DMS79 (cell line): Measurements from ENCODE around the gene RHO.
"Not testable (repeated sequence)": the region's sequence is repeated elsewhere in the genome, so short reads cannot be mapped to it uniquely, and the experiment has no call there.

Experiments used
- DNase-seq: peaks from one replicate; lab custom pipeline; 2025; lab: John Stamatoyannopoulos, UW

RHO gene

DNA sequence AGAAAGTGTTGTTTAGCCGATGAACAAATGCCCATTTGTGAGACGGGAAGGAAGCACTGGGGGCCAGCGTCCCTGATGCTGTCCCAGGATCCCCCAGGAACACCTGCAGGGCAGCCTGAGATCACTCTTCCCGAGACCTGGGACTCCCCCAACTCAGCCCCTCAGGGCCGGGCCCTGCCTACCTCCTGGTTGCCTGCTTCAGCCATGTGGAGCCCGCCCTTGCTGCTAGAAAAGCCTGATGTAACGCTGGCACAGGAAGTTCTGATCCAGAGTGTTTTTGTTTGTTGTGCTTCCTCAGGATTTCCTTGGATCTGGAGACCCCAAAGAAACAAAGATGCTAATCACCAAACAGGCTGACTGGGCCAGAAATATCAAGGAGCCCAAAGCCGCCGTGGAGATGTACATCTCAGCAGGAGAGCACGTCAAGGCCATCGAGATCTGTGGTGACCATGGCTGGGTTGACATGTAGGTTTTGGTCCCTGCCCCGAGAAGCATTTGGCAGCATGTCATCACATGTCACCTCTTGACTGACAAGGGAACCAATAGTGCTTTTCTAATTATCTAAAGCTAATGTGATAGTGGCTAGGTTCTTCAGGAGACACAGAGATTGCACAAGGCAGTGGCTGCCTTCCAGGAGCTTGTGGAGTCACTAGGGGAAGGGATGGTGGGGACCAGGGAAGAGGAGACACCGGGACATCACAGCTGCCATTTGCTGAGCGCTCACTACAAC is 28.7 kb upstream of the RHO start:
- not testable (repeated sequence) for DNase-seq

DNA sequence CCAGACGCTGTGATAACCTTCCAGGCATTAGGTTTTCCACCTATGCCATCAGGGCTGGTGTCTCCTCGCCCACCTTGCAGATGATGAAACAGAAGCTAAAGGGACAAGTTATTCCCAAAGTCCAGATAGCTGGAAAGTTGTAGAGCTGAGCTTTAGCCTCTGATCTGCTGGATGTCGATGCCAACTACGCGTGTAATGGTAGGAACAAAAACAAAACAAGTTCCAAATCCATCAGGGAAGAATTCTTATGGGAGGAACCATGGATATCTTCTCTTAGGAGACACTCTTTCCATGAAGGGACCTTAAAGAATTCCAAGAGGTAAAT is 28.1 kb upstream of the RHO start:
- no peak for DNase-seq

DNA sequence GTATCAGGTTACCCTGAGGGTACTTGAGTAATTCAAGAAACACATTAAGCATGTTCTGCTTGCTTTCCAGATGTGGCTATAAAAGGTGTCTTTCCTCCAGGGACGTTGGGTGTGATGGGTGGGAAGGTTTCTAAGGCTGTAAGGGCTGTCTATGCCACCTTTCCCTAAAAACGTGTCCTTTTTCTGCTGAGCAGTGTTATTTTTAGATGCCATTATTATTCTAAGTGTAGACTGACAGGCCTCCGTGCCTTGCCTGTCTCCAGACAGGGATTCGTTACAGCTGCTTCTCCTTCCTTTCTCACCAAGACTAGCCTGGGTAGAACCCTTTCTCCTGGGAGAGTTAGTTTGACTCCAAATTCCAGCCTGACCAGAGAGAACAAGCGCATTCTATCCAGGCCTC is 26.8 kb upstream of the RHO start:
- DNase-seq, result peak; percentile 11

DNA sequence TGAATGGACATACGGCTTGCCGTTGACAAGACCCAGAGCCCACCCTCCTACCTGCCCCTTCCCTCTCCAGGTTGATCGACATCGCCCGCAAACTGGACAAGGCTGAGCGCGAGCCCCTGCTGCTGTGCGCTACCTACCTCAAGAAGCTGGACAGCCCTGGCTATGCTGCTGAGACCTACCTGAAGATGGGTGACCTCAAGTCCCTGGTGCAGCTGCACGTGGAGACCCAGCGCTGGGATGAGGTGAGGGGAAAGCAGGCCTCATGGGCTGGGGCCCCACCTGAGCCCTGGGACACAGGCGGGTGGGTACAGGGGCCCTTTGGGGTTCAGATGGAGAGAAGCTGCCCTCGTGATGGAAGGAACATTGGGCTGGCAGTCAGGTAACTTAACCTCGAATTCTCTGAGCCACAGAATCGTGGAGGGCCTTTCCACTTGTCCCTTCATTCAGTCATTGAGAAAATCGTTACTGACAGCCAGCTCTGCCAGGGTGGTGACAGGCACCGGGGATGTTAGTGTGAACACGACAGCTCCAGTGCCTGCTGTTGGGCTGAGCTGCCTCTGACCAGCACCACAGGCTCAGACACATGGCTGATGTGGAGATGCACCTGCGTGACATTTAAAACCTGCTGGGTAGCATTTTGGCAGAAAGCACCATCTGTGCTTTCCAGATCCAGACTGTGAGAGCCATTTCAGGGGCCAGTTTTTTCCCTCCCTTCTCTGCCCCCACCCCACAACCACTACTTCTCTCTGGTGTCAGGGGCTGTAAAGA is 25.6 kb upstream of the RHO start:
- peak; percentile 71 for DNase-seq

DNA sequence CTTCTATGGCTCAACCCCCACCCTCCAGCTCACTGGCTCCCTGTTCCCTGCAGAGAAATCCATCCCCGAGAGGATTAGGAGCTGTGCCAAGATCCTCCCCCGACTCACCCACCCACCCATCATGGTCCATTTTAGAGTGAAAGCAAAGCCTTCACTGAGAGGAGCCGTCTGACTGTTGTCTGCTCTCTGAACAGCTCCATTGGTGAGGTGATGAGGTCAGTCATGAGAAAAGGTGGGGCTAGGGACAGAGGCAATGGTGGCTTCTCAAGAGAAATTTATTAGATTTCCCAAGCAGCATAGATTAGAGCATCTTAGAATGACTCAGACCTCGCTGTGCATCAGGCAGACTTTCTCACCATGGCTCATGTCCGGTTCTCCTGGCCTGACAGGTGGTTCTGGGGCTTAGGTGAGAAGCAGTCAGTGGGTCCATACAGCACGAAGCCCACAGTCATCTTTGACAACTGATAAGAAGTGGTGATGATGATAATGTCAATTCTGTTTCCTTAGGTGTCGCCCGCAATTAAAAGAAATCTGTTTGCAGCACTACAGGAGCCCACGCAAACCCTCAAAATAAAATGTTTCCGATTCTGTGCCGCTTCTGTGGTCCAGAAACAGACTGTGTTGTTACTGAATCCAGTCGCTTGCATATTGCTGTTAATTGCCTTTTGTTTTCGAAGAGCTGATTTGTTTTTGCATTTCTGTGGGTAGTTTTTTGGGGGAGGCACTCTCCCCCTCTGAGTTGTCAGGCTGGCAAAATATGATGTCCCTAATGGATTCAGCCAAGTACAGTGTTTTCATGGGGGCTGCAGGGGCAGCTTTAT is 24.8 kb upstream of the RHO start:
- DNase-seq, result peak; percentile 66

DNA sequence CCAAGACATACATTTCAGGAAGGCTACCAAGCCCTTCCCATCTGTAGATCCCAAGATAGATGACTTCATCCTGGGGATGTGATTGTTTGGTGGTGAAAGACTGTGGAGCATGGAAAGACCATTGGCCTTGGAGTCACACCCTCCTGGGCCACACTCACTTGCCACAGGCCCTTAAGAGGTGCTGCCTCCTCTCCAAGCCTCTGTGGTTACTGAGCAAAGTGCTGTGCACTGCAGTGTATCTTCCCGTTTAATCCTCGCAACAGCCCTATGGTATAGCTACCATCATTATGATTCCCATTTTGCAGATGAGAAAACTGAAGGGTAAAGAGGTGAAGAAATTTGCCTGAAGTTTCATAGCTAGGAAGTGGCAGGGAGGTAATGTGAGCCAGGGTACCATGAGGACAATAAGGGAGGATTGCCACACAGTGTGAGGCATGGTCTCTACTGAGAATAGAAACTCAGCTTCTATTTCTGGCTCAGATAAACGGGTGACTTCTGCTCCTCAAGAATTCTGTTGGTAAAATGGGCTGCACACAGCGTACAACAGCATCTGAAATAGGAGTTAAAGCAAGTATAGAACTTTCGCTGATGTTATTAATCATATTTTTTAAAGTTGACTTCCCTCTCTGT is 23.9 kb upstream of the RHO start:
- peak; percentile 12 for DNase-seq

DNA sequence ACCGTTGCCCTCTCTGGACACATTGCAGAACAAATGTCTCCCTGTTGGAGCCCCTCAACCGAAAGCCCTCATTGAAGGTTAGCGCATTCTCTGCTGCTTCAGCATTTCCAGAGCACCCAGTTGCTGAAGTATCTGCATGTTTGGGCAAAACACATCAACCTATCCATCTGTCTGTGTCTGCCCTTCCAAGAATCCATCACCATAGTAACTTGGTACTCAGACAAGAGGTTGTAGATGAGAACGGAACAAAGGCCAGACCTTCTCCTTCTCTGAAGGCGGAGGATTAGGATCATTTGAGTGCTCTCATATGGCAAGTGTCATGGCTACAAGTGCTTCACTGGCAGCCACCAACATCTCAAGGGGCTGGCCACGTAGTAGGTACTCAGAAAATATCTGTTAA is 23.1 kb upstream of the RHO start:
- peak; percentile 97 for DNase-seq

DNA sequence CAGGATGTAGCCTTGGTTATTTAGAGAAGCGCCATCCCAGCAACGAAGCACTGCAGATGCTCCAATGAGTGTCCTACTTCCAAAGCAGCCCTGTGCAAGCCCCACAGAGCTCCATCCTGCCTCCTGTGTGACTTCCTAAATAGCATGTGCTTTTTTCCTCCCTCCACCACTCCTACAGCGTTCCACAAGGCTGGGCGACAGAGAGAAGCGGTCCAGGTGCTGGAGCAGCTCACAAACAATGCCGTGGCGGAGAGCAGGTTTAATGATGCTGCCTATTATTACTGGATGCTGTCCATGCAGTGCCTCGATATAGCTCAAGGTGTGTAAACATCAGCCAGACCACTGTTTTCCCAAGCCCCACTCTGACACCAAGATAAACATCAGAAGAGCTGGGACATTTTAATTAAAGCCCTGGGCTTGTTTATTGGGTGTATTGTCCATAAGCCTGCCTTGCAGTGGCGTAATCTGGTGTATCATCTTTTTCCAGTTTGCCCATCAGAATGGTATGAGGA is 22.2 kb upstream of the RHO start:
- DNase-seq, result peak; percentile 75

DNA sequence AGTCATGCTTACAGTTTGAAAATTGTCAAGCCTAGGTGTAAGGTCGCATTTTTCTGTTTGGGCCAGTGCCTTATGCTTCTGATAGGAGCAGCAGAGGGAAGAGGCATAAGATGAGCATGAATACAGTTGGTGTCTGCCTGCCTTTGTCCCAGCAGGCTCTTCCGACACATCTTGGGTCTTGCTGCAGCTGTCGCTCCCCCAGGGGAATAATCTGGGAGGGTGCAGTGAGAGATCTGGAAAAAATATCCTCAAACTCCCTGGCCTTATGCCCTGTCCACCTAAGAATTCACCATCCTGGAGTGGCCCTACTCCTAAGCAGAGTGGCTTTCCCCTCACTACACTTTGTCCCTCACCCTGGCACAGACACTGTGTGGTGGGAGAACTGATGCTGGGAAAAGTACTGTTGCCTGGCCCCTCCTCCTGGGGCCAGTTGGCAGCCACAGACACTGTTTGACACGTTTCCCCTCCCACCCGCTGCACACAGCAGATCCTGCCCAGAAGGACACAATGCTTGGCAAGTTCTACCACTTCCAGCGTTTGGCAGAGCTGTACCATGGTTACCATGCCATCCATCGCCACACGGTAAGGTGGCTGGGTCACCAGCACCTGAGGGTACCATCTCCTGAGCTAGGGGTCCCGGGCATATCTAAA is 21.1 kb upstream of the RHO start:
- DNase-seq, result peak; percentile 11

DNA sequence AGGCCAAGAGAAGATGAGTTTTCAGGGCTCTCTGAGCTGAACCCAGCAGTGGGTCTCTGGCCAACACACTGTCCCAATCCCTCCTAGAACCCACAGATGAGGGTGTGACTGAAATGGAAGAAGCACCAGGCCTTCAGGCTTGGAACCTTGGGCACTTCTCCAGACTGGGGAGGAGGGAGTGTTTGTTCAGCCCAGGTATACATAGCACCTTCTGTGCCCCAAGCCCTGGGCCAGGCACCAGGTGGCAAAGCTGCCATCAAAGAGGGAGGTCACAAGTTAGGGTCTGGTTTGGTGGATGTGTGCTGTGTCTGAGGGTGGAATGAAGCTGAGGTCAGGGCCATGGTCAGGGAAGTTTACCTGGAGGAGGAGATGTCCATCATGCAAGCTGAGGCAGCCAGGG is 15.8 kb upstream of the RHO start:
- DNase-seq, result no peak

DNA sequence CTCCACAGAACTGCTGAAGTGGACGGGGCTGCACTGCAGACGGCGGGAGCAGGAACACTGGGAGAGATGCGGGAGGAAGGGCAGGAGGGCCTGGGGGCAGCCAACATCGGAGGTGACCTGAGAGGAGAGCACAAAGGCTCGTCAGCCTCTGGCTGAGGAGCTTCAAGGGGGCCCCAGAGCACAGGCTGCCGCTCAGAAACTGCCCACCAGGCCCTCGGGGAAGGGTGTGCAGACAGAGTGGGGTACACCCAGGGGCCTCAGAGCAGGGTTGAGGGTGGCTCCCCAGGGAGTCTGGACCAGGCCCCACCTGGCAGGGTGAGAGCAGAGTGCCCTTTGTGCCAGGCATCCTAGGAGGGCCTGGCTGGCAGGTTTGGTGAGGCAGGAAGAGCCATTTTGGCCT is 14.7 kb upstream of the RHO start:
- no peak for DNase-seq

DNA sequence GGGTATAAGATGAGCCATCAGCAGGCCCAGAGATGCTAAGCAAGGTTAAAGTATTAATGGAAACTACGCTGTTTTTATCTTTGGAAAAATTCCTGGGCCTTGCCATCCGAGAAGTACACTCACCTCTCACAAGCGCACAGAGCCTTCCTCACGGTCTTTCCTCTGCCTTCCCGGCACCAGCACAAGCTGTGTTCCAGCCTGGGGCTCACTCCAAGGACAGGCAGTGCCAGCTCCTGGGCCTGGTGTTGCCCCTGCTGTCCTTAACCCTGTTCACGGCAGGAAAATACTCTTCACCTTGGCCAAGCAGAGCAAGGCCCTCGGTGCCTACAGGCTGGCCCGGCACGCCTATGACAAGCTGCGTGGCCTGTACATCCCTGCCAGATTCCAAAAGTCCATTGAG is 14.3 kb upstream of the RHO start:
- DNase-seq, result no peak

DNA sequence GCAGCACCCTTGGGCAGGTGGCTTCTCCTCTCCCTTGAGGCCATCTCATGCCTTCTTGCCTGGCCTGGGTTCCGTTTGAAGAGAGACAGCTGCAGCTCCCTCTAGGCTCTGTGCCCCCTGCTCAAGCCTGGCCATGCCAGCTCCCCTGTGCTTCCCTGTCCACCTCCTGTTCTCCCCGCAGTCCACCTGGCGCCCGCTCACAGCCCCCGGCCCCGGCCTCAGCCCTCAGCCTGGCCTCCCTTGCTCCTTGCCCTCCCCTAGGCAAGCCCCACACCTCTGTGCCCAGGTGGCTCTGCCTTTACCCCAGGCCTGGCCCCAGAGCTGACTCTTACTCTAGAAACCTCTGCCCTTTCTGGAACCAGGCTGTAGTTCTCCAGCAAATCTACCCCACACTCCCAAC is 13.9 kb upstream of the RHO start:
- no peak for DNase-seq

DNA sequence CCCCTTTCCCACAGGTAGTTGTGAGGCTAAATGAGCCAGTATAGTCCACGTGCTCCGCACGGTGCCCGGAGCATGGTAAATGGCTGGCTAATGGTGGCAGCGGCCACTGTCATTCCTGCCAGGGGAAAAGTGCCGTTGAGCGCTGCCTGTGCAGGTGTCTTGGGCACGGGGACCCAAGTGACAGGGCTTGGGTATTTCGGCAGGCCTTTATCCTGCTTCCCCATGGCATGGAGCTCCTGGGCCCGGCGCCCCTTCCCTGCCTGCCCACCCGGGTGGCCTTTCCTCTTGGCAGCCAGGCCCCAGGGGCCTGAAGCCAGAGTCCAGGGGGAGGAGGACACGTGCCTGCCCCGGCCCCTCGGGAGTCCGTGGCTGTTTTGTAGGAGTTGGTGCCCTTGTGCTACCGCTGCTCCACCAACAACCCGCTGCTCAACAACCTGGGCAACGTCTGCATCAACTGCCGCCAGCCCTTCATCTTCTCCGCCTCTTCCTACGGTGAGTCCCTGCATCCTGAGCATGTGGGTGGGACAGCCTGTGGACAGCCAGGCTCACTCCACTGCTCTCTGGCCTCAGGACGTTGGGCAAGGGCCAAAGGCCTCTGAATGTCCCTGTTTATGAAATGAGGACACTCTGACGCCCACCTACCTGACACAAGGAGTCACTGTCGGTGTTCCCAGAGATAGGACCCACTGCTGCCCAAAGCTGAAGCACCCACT is 13.2 kb upstream of the RHO start:
- DNase-seq, result not testable (repeated sequence)

DNA sequence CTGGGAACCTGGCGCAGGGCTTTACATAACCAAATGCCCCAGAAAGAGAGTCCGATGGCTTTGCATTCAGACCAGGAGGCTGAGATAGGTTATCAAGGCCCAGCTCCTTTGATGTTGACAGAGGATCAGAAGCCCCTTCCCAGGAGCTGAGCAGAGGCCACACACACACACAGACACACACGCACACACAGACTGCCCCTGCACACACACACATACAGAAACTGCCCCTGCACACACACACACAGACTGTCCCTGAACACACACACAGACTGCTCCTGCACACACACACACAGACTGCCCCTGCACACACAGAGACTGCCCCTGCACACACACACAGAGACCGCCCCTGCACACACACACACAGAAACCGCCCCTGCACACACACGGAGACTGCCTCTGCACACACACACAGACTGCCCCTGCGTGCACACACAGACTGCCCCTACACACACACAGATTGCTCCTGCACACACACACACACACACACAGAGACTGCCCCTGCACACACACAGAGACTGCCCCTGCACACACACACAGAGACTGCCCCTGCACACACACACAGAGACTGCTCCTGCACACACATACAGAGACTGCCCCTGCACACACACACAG is 12.5 kb upstream of the RHO start:
- DNase-seq, result not testable (repeated sequence)

DNA sequence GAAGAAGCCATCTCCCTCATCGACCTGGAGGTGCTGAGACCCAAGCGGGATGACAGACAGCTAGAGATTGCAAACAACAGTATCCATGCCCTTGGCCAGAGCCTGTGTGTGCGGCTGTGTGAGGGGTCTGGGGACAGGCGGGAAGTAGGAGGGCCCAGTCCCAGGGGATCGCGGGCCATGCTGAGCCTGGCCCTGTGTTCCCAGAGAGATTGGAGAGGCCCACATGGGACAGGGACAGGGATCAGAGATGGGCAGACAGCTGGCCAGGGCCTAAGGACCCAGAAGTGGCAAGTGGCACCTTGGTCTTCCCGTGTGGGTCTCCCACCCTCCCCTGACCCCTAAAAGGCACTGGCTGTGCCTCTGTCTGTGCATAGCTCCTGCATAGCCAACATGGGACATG is 10.9 kb upstream of the RHO start:
- no peak for DNase-seq

DNA sequence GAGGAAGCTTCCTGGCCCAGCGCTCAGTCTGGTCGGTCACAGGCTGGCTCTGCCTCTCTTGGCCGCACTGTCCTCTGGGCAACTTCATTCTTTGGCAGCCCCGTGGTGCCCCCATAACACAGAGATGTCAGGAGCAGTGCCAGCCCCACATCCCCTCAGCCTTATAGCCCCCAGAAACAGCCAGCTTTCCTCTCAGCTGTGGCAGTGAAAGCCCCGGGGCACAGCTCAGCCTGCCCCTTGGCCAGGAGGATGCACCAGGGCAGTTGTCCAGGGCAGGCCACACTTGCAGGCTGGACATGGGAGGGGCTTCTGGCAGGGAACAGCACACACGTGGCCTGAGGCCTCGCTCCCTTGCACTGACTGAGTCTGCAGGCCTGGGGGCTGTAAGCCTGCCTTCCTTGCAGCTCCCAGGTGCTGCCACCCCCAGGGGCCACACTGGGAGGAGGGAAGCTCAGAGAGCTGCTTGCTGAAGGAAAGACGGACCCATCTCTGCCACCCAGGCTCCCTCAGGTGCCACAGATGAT is 10.3 kb upstream of the RHO start:
- DNase-seq, result no peak

DNA sequence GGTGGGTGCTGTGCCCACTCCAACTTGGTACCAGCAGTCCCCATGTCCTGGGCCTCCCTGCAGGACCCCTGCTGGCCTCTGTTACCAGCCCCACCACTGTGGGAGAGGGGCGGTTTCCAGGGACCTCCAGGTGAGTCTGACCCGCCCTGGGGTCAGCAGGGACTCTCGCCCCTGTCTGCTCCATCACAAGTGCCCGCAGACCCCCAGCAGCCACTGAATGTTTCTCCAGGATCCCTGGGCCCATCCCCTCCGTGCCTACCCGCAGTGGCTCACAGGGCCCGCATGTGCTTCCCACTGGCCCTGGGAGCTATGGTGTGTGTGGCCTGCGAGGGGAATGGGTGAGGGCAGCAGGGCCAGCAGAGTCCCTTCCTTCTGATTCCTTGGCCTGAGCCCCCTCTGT is 9.9 kb upstream of the RHO start:
- DNase-seq, result no peak

DNA sequence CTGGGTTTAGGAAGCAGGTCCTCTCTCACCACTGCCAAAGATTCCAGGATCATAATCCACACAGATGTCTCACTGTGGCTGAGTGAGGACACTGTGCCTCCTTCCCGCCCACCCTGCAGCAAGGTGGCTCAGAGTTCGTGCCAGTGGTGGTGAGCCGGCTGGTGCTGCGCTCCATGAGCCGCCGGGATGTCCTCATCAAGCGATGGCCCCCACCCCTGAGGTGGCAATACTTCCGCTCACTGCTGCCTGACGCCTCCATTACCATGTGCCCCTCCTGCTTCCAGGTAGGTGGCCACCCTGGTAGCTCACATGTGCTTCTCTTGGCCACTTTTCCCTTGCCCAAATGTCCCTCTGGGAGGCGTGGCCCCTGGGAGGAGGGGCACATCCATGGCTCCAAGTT is 9.0 kb upstream of the RHO start:
- DNase-seq, result no peak
